Umbilical cord (tissue), 2 donors: ENCODE results near the gene IPO4. TPM values are rescaled to one million over a fixed set of nuclear protein-coding genes. Genes with fewer than 3 reads are reported as not detected.

Experiments
- DNase-seq: peaks from one replicate; pipeline ENCODE4 v3.0.0-alpha.2; 2015; ENCODE audit warnings: low spot score
- total RNA-seq: library from RNA; depleted of rRNA; stranded (reverse); fragments of >200 nt; gene quantifications from one replicate; pipeline ENCODE4 v1.2.3, GENCODE V29; 2014; ENCODE audit warnings: low replicate concordance; ENCODE audit not compliant: insufficient read depth

Gene IPO4
- total RNA-seq, 1 donor from 2014 or later, result 7.7 TPM

DNA sequence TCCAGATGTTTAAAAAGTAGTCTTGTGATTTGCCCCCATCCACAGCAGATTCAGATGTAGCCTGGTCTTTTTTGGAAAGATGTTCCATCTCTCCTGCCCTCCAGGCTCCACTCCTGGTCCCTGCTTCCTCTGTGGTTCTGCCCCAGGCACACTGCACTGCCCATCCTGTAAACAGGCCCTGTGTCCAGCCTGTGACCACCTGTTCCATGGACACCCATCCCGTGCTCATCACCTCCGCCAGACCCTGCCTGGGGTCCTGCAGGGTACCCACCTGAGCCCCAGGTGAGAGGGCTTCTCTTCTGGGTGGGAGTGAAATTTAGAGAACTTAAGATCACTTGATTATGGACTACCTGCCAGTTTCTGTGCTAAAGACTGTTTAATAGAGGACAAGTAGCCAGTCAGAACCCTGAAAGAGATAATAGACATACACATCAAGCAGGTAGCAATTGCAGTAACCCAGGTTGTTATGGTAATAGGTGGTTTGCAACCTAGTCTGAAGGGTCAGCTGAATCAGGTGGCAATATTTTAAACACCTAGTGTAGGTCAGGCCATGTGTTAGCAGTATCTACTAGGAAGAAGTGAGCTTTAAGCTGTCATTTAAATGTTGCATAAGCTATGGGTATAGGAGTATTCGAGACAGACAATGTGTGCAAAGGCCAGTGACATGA, 39.2 kb downstream of the IPO4 start:
- no peak for DNase-seq

- DNase-seq, result no peak
Measured at GRCh38 chr14:24147761-24148428, 40.7 kb downstream of the IPO4 start.

DNA sequence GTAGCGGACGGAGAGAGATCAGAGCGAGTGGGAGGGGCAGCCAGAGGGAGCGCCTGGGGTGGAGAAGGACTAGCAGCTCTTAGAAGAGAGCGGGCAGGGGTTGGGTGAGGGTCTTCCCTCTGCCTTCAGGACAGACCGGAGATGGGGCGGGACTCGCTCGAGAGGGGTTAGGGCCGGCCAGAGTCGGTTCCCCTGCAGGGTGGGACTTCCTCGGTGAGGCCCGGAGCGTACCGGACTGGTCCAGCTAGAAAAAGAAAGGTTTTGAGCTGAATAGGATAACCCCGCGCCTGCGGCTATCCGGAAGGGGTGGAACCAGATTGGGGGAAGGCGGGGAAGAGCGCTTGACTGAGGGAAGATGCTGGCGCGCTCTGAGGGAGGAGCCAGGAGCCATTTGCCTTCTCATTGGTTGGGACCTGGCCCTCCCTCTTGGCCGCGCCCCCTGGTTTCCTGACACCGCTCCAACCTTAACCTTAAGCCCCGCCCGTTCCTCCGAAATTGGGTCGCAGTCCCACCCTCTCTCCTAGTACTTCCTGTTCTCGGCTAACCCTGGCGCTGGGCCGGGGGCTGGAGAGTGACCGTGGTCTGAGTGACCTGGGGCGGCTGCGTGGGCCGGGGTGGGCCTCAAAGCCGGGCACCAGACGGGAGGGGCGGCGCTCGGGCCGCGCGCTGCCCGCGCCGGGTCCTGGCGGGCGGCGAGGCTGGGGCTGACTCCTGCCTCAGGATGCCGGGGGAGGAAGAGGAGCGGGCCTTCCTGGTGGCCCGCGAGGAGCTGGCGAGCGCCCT, 41.4 kb downstream of the IPO4 start, which contains the start of gene RNF31:
Gene RNF31 (plus strand): TSS at position 521 of the 783 bp plus-strand sequence. CDS start 201 bp downstream, at position 722.
- DNase-seq, result peak; percentile 99

DNA sequence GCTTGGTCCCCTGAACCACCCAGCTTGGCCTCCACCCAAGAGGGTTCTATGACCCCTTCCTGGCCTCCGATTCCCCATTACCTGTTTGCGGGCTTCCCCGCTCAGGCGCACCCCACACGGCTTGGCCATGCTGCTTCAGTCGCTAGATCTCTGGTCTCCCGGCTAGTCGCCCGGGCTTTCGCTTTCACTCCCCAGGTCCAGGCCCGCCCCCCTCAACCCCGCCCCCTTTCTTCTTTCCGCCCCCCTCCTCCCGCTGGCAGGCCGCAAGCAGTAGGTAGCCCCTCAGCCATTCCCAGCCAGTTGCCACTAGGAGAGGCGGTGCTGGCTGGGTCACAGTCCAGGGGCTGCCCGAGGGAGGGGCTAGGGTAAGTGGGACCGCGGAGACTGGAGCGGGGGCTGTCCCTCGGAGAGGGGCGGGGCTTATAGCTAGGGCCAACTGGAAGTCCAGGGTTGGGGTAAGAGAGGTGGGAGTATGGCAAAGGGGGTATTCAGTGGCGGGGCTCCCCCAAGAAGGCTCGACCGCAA, 42.1 kb downstream of the IPO4 start, which contains the start of gene PSME2:
Gene PSME2 (minus strand): TSS at position 158 of the 525 bp plus-strand sequence. CDS start 29 bp downstream, at position 129.
- peak; percentile 96 for DNase-seq

GRCh38 chr14:24145690-24146452, 42.7 kb downstream of the IPO4 start:
- no peak for DNase-seq

GRCh38 chr14:24145219-24145618, 43.4 kb downstream of the IPO4 start:
- no peak for DNase-seq

DNA sequence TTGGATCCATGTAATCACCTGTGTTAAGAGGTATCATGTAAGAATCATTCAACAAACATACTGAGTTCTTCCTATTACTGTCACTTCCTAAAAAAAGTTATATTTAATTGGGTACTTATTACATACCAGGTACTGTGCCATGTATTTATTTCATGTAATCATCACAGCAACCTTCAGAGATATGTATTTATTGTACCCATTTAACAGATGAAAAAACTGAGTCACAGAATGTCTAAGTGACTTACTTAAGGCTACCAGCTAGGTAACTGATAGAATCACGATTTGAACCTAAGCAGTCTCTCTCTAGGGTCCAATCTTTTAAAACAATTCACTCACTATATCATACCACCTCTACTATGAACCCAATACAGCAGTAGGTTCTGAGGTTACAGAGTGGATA, 44.2 kb downstream of the IPO4 start:
- DNase-seq, result no peak

- no peak for DNase-seq
Measured at GRCh38 chr14:24143511-24143910, 45.1 kb downstream of the IPO4 start.

DNA sequence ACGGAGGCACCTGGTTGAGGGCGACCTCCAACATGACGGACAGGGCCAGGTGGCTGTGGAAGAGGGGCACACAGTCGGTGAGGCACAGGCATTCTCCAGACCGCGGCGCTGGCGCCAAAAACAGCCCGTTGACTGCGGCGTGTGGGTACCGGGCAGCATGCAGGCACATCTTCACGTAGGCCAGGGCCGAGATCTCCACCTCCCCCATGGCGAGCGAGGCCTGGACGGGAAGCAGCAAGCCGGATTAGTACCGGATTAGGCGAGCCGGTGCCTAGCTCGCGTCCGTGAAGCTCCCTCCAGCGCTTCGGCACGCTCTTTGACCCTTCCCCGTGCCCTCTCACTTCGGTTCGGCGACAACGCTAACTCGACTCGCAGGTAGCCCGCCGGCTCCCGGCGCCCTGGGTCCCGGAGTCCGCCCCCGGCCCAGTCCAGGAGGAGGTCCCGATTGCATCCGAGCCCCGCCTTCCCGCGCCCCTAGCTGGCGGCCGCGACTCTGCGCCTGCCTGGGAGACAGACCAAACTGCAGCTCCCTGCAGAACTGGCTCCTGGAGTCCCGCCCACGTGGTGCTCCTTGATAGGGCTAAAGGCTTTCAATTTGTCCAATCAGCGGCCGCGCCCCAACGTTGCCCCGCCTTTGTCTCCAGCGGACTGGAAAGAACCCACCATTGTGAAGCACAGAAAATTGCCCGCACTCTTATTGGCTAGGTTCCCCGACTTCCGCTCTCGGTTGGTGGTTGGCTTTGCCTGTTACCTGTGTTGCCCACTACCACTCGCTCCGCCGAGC, 47.3 kb downstream of the IPO4 start, which contains the start of gene EMC9:
Gene EMC9 (minus strand): TSS at position 495 of the 784 bp plus-strand sequence. CDS start 287 bp downstream, at position 208.
- peak; percentile 100 for DNase-seq

- no peak for DNase-seq
Measured at GRCh38 chr14:24139272-24139934, 49.2 kb downstream of the IPO4 start.

GRCh38 chr14:24138396-24139271, 50.0 kb downstream of the IPO4 start:
- DNase-seq, result no peak

- no peak for DNase-seq
Measured at GRCh38 chr14:24137529-24138395, 50.9 kb downstream of the IPO4 start.

- no peak for DNase-seq
Measured at GRCh38 chr14:24136684-24137528, 51.7 kb downstream of the IPO4 start.

DNA sequence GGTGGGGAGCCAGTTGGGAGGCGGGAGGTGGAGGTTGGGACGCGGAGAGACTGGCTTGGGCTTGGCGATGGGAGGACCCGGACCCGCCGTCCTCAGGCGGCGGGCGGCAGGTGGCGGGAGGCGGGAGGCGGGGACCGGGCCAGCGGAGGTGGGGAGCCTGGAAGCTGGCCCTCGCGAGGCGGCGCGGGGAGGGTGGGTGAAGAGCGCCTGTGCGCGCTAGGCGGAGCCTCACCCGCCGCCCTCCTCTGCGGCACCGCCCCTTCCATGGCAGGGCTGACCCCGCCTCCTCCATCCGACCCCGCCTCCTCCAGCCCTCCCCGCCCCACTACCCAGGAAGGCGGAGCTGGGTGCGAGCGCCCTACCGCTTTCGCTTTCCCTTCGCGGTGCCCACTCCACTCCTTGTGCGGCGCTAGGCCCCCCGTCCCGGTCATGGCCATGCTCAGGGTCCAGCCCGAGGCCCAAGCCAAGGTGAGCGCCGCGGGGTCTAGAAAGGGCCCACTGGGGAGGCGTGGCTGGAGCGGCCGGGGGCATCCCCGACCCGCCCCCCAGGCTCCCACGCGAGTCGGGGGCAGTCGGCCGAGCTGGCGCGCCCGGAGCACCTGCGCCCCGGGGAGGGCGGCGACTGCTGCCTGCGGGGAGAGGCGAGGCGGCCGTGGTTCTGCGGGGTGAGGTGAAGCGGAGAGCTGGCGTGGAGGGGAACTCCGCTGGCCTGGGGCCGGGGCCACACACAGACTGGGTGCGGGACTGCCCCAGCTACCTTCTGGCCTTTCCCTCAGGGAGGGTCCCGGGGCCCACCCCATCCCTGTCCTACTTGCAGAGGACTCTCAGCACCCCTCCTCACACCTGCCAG, 52.6 kb downstream of the IPO4 start, which contains the start of gene PSME1:
Gene PSME1 (plus strand): TSS at position 361 of the 850 bp plus-strand sequence. CDS start 69 bp downstream, at position 430.
- DNase-seq, result peak; percentile 91

- no peak for DNase-seq
Measured at GRCh38 chr14:24135584-24135833, 53.1 kb downstream of the IPO4 start.

GRCh38 chr14:24133735-24134134, 54.9 kb downstream of the IPO4 start:
- DNase-seq, result no peak
